GM21381 (cell line): ENCODE data around the gene HOXA4.

Source experiments
- ATAC-seq: cut with Tn5 transposase; IDR thresholded peaks from one replicate; pipeline ENCODE4 v1.9.1; 2021; ENCODE audit warnings: mild to moderate bottlenecking, moderate library complexity; ENCODE audit not compliant: unreplicated experiment

HOXA4 gene

GRCh38 chr7:27133409-27134231 is 3.1 kb upstream of the HOXA4 start:
- no peak for ATAC-seq

- ATAC-seq: no peak
Observed at GRCh38 chr7:27132978-27133377, 2.4 kb upstream of the HOXA4 start.

- no peak for ATAC-seq
Observed at GRCh38 chr7:27132214-27132613, 1.7 kb upstream of the HOXA4 start.

- no peak for ATAC-seq
Observed at GRCh38 chr7:27131390-27131819, 848 bp upstream of the HOXA4 start.

- ATAC-seq: no peak
Observed at GRCh38 chr7:27129729-27130539, 623 bp downstream of the HOXA4 start.

- no peak for ATAC-seq
Observed at GRCh38 chr7:27128776-27129728, 1.5 kb downstream of the HOXA4 start.

- ATAC-seq: no peak
Observed at GRCh38 chr7:27128034-27128433, 2.5 kb downstream of the HOXA4 start.

- no peak for ATAC-seq
Observed at GRCh38 chr7:27126596-27127327, 3.8 kb downstream of the HOXA4 start.

GRCh38 chr7:27125986-27126394 is 4.6 kb downstream of the HOXA4 start:
- ATAC-seq: no peak

GRCh38 chr7:27124902-27125689 is 5.5 kb downstream of the HOXA4 start:
- ATAC-seq: no peak

GRCh38 chr7:27124096-27124901 is 6.3 kb downstream of the HOXA4 start:
- no peak for ATAC-seq

GRCh38 chr7:27123477-27124053 is 7.0 kb downstream of the HOXA4 start:
- ATAC-seq: no peak

- ATAC-seq: no peak
Observed at GRCh38 chr7:27123007-27123476, 7.5 kb downstream of the HOXA4 start.

GRCh38 chr7:27122077-27122910 is 8.3 kb downstream of the HOXA4 start:
- ATAC-seq: no peak

GRCh38 chr7:27121684-27122076 is 8.9 kb downstream of the HOXA4 start:
- ATAC-seq: no peak

GRCh38 chr7:27119412-27119911 is 11.1 kb downstream of the HOXA4 start:
- ATAC-seq: no peak

- ATAC-seq: no peak
Observed at GRCh38 chr7:27118580-27118979, 12.0 kb downstream of the HOXA4 start.
